Sigmoid colon (tissue), 4 donors: Measurements from ENCODE around the gene UNC5C.

Experiments
- EP300 ChIP-seq, 4 donors: sonication (generic); formaldehyde crosslinking; IDR thresholded peaks; one replicate each; pipeline ENCODE4 v1.6.1; 2017; ENCODE audit warnings: antibody characterized with exemption in 4 of 4
- POLR2A ChIP-seq, 2 donors: fragments of 450-650 bp; IDR thresholded peaks; one replicate each; pipeline ENCODE4 v1.6.1; 2016; ENCODE audit warnings: antibody characterized with exemption in 2 of 2, mild to moderate bottlenecking in 2 of 2, moderate library complexity in 2 of 2
- POLR2AphosphoS5 ChIP-seq, 4 donors: sonication (generic); formaldehyde crosslinking; IDR thresholded peaks; one replicate each; pipeline ENCODE4 v1.6.1; 2017; ENCODE audit warnings: antibody characterized with exemption in 4 of 4
- TF ChIP-seq, protein P1 (sequence below), 4 experiments: fragments of 450-650 bp in 3 of 4; fragments of 200-600 bp in 1 of 4; IDR thresholded peaks; one replicate each; pipeline ENCODE4 v1.5.1; 2016 to 2019; ENCODE audit warnings: antibody characterized with exemption in 4 of 4, mild to moderate bottlenecking in 3 of 4, moderate library complexity in 2 of 4

DNA sequence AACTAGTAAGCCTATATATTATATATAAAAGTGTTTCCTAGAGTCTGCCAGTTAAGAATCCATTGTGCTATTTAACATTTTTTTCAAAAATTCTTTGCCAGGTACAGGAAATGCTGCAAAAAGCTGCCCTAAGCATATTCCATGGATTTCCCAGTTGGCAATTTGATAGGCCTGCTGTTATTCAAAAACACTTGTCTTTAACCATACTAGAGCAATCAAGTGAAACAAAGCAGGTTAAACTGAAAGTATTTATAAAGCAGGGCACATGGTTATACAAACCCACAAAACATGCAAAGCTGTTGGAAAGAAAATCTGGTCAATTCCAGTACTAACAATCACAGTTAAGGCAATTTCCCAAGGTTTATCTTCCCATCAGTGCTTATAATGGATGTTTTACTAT, 159.9 kb downstream of the UNC5C start:
- TF ChIP-seq, protein P1, sequence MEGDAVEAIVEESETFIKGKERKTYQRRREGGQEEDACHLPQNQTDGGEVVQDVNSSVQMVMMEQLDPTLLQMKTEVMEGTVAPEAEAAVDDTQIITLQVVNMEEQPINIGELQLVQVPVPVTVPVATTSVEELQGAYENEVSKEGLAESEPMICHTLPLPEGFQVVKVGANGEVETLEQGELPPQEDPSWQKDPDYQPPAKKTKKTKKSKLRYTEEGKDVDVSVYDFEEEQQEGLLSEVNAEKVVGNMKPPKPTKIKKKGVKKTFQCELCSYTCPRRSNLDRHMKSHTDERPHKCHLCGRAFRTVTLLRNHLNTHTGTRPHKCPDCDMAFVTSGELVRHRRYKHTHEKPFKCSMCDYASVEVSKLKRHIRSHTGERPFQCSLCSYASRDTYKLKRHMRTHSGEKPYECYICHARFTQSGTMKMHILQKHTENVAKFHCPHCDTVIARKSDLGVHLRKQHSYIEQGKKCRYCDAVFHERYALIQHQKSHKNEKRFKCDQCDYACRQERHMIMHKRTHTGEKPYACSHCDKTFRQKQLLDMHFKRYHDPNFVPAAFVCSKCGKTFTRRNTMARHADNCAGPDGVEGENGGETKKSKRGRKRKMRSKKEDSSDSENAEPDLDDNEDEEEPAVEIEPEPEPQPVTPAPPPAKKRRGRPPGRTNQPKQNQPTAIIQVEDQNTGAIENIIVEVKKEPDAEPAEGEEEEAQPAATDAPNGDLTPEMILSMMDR (IDR thresholded peaks at IDR 0.05): no peak
- no peak for TF ChIP-seq EP300 (IDR thresholded peaks at IDR 0.05)
- no peak for TF ChIP-seq POLR2A (IDR thresholded peaks at IDR 0.05)
- no peak for TF ChIP-seq POLR2AphosphoS5 (IDR thresholded peaks at IDR 0.05)
